HPDE6-E6E7 (cell line): ENCODE measurements around the gene KLK10.

Source experiments
- DNase-seq: peaks from one replicate; pipeline ENCODE4 v3.0.0; 2011; ENCODE audit warnings: missing footprints; ENCODE audit errors: extremely low spot score

KLK10 gene

DNA sequence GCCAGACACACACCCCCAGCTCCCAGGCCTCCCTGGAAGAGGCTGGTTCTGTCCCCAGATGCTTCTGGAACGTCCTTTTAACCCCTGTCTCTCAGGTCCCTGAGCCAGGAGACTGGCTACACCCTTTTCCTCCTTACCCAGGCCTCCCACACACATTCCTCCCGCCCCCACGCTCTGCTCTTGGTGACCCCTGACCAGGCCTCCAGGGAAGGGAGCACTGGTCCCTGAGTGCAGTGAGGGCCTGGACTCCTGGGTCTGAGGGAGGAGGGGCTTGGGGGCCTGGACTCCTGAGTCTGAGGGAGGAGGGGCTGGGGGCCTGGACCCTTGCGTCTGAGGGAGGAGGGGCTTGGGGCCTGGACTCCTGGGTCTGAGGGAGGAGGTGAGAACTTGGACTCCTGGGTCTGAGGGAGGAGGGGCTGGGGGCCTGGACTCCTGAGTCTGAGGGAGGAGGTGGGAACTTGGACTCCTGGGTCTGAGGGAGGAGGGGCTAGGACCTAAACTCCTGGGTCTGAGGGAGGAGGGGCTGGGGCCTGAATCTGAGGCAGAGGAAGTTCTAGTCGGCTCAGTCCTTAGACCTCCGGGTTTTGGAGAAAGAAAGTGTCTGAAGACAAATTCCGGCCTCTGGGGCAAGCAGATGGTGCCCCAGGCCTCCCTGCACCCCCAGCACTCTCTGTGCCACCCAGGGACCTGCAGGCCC lies 50.6 kb downstream of the KLK10 start:
- DNase-seq: no peak

DNA sequence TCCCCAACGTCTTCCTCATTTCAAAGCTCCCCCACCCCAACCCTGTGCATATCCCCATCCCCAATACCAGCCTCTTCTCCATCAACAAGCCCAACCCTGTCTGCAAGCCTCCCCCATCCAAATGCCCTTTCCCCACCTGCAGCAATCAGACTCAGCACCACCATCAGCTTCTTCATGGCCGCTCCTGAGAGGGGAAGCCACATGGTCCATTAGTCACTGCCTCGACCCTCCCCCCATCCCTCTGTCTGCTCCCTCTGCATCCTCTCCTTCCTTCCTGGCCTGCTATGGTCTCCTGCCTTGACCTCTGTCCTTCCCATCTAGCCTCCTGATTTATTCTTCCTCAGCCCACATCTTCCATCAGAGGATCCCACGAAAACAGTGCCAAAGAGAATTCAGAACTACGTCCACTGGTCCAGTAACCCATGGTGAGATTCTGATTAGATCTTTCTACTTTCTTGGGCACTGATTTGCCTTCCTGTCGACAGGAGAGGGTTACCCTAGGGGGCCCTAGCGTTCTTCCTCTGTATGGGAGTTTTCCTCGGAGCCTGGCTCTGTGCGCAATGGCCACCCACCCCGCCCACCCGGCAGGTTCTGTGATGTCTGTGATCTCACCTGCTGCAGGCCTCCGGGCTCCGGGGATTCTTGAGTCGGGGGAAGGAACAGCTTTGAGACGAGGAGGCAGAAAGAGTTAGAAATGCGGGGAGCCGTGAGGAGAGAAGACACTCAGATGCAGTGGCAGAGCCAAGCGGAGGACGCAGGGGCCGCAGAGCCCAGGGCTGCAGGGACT lies 51.4 kb downstream of the KLK10 start:
- DNase-seq: no peak

DNA sequence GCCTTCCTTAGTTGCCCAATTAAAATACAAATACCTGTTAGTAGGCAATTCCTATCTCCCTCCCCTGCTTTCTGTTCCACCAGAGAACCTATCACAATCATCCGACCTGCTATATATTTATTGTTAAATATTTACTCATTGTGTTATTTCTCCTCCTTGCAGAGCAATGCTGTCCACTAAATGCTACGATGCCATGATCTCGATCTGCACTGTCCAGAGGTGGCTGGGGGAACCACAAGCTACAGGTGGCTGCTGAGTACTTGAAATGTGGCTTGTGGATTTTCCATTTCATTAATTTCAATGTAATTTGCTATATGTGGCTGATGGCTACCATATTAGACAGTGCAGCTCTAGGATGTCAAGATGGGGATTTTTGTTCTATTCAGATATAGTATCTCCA lies 55.2 kb downstream of the KLK10 start:
- no peak for DNase-seq

DNA sequence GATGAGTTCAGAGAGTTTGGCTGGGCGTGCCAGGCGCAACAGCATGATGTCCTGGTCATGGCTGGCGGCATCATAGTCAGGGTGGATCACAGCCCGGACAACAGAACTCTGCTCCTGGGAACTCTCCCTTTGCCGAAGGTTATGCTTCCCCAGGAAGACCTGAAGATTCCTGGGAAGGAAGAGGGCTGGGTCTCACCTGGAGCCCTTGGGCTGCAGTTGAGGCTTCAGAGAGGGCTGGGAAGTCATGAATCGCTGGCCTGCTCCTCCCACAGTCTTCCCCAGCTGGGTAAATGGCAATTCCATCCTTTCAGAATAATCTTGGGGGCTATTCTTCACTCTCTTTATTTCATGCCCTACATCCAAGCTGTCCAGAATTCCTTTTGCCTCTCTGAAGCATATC lies 56.1 kb downstream of the KLK10 start:
- no peak for DNase-seq
